ENCODE data around the gene CLEC4F. TPM values are rescaled to one million over a fixed set of nuclear protein-coding genes. Genes with fewer than 3 reads are reported as not detected.

CLEC4F gene
- polyA plus RNA-seq, 2 donors = 0.14 to 0.51 TPM

DNA sequence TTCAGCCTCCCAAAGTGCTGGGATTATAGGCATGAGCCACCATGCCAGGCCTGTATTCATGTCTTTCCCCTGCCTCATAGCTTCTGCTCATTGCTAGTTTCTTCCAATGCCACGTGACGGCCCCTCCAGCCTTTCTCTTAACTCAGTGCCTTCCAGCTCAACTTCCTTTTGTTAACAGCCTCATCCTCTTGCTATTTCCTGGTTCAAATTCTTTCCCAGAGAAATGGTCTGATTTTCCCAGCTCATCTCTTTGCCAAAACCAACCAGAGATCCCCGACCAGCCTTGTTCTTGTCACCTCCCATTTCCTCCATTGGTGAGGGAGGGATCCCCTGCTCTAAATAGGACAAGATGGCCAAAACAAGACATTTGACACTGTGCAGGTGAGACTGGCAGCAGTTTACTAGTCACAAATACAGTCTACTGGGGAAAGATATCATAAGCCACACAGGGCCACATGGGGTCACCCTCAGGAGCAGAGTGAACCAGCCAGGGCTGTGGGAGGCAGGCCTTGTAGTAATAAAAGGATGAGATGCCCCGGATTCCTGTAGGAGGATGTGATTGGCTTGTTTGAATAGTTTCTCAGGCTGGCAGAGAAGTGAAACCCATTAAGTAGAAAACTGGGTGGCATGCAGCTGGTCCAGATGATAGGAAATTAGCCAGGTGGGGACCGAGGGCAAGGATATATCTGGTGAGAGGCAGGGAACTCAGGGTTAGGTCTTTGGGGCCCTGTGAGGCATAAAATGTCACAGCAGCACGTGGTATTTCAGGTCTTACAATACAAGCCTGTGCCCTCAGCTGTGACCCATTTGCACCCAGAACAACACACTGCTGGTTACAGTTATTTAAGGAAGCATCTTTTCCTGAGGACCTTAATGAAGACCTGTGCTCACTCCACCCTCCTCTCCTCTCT, 8.8 kb upstream of the CLEC4F start:
- Histone ChIP-seq H3K27ac (ENCODE audit: low read depth in 2 of 2, low read length in 1 of 2) (no peak overlapping the region), H3K4me3 (ENCODE audit: low read depth in 1 of 2, low read length in 2 of 2) (no peak overlapping the region), H3K36me3 (ENCODE audit: control insufficient read depth in 2 of 2, insufficient read depth in 2 of 2, low read length in 1 of 2) (no peaks in the 10 kb centered on the region), H3K4me1 (ENCODE audit: control insufficient read depth in 2 of 2, insufficient read depth in 2 of 2, low read length in 1 of 2) (no peaks in the 10 kb centered on the region), H3K9me3 (ENCODE audit: control insufficient read depth in 2 of 2, insufficient read depth in 1 of 2, low read depth in 1 of 2, low read length in 1 of 2) (no peaks in the 10 kb centered on the region), H3K27me3 (ENCODE audit: control insufficient read depth in 1 of 2, insufficient read depth in 2 of 2, low read length in 2 of 2) (no peaks in the 10 kb centered on the region)
- WGBS, 2 donors = 54 to 62% methylated on average over 6 of the region's 6 CpGs

DNA sequence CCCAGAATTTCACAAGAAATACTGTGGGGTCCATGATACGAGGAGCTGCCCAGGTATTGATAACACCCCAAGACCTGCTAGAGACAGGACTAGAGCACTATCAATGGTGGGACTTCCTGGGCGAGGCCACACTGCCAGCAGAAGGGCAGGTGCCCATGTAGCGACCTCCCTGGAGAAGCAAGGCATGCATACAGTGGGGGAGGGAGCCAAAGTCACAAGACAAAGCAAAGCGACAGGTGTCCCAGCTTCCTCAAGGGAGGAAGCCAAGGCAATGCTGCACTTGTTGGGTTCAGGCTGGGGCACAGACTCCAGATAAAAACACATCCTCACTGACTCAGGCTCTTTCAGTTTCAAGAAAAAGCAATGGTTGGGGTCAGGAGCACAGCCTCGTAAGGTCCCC, 7.7 kb upstream of the CLEC4F start:
- Histone ChIP-seq H3K27me3 (ENCODE audit: control insufficient read depth in 1 of 2, insufficient read depth in 2 of 2, low read length in 2 of 2) (no peaks in the 10 kb centered on the region), H3K36me3 (ENCODE audit: control insufficient read depth in 2 of 2, insufficient read depth in 2 of 2, low read length in 1 of 2) (no peaks in the 10 kb centered on the region), H3K9me3 (ENCODE audit: control insufficient read depth in 2 of 2, insufficient read depth in 1 of 2, low read depth in 1 of 2, low read length in 1 of 2) (no peaks in the 10 kb centered on the region), H3K27ac (ENCODE audit: low read depth in 2 of 2, low read length in 1 of 2) (no peak overlapping the region), H3K4me1 (ENCODE audit: control insufficient read depth in 2 of 2, insufficient read depth in 2 of 2, low read length in 1 of 2) (no peaks in the 10 kb centered on the region), H3K4me3 (ENCODE audit: low read depth in 1 of 2, low read length in 2 of 2) (no peak overlapping the region)
- WGBS, 2 donors = 69 to 79% methylated on average over 5 of the region's 5 CpGs

DNA sequence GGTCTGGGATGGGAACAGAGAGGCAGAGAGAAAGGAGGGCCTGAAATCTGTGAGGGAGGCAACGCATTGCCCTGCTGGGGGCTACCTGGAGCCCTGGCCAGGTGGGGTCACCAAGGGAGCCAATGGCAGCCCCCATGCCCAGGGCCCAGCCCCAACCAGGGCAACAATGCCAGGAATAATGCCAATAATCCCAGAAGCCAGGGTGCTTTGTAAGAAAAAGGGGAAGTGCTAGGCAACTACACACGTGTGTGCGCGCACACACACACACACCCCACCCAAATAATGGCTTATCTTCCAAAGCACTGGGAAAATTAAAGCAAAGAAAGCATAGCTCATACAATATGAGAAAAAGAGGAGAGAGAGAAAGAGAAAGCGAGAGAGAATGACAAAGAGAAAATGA, 7.0 kb upstream of the CLEC4F start:
- WGBS, 2 donors = 66 to 70% methylated on average over 5 of the region's 5 CpGs
- Histone ChIP-seq H3K27ac (ENCODE audit: low read depth in 2 of 2, low read length in 1 of 2) (no peak overlapping the region), H3K4me1 (ENCODE audit: control insufficient read depth in 2 of 2, insufficient read depth in 2 of 2, low read length in 1 of 2) (no peaks in the 10 kb centered on the region), H3K36me3 (ENCODE audit: control insufficient read depth in 2 of 2, insufficient read depth in 2 of 2, low read length in 1 of 2) (no peaks in the 10 kb centered on the region), H3K9me3 (ENCODE audit: control insufficient read depth in 2 of 2, insufficient read depth in 1 of 2, low read depth in 1 of 2, low read length in 1 of 2) (no peaks in the 10 kb centered on the region), H3K4me3 (ENCODE audit: low read depth in 1 of 2, low read length in 2 of 2) (no peak overlapping the region), H3K27me3 (ENCODE audit: control insufficient read depth in 1 of 2, insufficient read depth in 2 of 2, low read length in 2 of 2) (no peaks in the 10 kb centered on the region)

DNA sequence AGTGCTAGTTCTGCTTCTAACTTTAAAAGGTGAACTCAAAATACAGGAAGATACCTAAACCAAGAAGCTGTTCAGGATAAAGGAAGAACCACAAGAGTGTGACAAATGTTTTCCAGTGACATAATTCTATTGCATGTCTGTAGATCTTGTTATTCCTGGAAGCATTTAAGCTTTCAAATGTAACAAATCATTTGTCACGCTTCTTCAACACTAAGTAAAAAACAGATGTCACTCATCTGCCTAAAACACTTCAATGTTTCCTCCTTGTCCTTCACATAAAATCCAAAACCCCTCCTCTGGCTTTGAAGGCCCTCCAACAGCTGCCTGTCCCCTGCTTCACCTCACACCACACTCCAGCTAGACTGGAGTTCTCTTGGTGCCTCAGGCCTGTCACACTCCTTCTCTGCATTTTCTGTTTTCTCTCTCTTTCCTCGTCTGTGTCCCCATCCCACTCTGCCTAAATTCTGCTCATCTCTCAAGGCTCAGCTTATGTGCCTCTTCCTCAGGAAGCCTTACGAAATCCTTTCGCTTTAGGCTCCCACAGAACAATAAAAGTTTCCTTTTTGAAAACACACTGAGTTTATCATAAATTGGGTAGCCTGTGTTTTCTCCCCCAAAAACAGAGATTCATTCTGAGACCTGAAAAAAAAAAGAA, 6.4 kb upstream of the CLEC4F start:
- no peaks in the 10 kb centered on the region for H3K4me1 ChIP-seq (ENCODE audit: control insufficient read depth in 2 of 2, insufficient read depth in 2 of 2, low read length in 1 of 2)
- H3K9me3 ChIP-seq (ENCODE audit: control insufficient read depth in 2 of 2, insufficient read depth in 1 of 2, low read depth in 1 of 2, low read length in 1 of 2) = no peaks in the 10 kb centered on the region
- H3K36me3 ChIP-seq (ENCODE audit: control insufficient read depth in 2 of 2, insufficient read depth in 2 of 2, low read length in 1 of 2) = no peaks in the 10 kb centered on the region
- H3K27me3 ChIP-seq (ENCODE audit: control insufficient read depth in 1 of 2, insufficient read depth in 2 of 2, low read length in 2 of 2) = no peaks in the 10 kb centered on the region
- no peak overlapping the region for H3K27ac ChIP-seq (ENCODE audit: low read depth in 2 of 2, low read length in 1 of 2)
- no peak overlapping the region for H3K4me3 ChIP-seq (ENCODE audit: low read depth in 1 of 2, low read length in 2 of 2)
- WGBS, 2 donors = 71 to 76% methylated on average over 4 of the region's 4 CpGs

DNA sequence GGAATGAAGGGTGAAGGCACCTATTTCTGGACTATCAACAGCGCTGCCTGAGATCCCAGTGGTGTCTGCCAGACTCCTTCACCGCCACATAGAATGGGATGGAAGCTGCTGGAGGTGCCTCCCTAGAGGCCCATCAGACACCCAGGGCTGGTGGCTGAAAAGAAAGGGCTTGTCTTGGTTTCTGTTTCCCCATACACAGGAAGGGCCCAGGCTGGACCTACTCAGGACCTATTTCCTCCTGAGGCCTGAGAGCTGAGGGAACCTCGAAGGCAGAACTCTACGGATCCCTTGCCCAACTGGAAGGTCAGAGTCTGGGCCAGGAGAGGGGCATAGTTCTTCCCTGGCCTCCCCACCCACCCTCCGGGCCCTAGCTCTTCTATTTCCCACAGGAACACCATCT, 2.9 kb upstream of the CLEC4F start:
- 85 to 90% methylated on average over 5 of the region's 5 CpGs for WGBS, 2 donors
- Histone ChIP-seq H3K27ac (ENCODE audit: low read depth in 2 of 2, low read length in 1 of 2) (no peak overlapping the region), H3K9me3 (ENCODE audit: control insufficient read depth in 2 of 2, insufficient read depth in 1 of 2, low read depth in 1 of 2, low read length in 1 of 2) (no peaks in the 10 kb centered on the region), H3K36me3 (ENCODE audit: control insufficient read depth in 2 of 2, insufficient read depth in 2 of 2, low read length in 1 of 2) (no peaks in the 10 kb centered on the region), H3K4me3 (ENCODE audit: low read depth in 1 of 2, low read length in 2 of 2) (no peak overlapping the region), H3K27me3 (ENCODE audit: control insufficient read depth in 1 of 2, insufficient read depth in 2 of 2, low read length in 2 of 2) (no peaks in the 10 kb centered on the region), H3K4me1 (ENCODE audit: control insufficient read depth in 2 of 2, insufficient read depth in 2 of 2, low read length in 1 of 2) (no peaks in the 10 kb centered on the region)

DNA sequence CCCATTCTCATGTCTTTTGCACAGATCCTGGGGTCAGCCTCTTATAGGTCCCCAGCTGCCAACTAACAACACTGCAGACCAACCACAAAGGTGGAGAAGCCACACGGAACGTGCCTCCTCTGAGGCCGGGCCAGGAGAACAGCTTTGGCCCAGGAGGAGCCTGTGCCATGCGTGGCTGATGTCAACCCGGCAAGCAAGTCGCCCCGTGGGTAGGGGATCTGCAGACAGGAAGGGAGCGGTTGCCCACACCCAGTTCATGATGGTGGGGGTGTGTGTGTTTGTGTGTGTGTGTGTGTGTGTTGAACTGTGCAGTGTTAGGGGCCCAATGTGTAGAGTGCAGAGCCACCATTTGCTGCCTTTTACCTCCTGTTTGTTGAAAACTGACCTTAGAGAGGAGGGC, 2.4 kb upstream of the CLEC4F start:
- no peaks in the 10 kb centered on the region for H3K9me3 ChIP-seq (ENCODE audit: control insufficient read depth in 2 of 2, insufficient read depth in 1 of 2, low read depth in 1 of 2, low read length in 1 of 2)
- no peak overlapping the region for H3K4me3 ChIP-seq (ENCODE audit: low read depth in 1 of 2, low read length in 2 of 2)
- 71 to 86% methylated on average over 8 of the region's 8 CpGs for WGBS, 2 donors
- H3K4me1 ChIP-seq (ENCODE audit: control insufficient read depth in 2 of 2, insufficient read depth in 2 of 2, low read length in 1 of 2) = no peaks in the 10 kb centered on the region
- H3K36me3 ChIP-seq (ENCODE audit: control insufficient read depth in 2 of 2, insufficient read depth in 2 of 2, low read length in 1 of 2) = no peaks in the 10 kb centered on the region
- no peaks in the 10 kb centered on the region for H3K27me3 ChIP-seq (ENCODE audit: control insufficient read depth in 1 of 2, insufficient read depth in 2 of 2, low read length in 2 of 2)
- H3K27ac ChIP-seq (ENCODE audit: low read depth in 2 of 2, low read length in 1 of 2) = no peak overlapping the region

DNA sequence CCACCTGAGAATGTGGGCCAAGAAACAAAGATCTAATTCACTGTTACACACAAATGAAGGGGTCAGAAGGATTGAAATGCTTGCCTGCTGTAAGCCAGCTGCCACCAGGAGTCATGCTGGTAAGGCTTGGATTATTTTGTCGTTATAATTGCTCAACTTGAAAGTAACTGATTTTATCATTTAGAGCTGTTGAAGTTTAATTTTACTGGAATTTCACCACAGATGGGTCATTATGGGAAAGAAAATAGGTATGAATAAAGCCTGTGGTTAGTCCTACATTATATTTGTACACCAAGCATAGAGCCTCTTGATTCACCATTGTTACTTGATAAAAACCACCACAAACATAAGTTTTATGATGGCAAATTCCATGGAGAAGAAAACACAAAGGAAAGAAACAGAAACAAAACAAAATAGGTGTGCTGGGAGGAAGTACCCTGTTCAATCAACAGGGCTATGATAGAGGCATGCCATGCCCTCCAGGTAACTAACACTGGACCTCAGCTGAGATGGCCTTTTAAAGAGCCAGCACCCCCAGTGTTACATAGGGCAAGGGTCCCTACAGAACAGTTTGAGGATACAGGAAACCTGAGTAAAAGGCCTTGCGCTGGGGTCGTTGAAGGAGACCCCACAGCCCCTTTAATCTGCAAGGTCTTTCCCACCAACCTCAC, 3.0 kb downstream of the CLEC4F start:
- Histone ChIP-seq H3K4me3 (ENCODE audit: low read depth in 1 of 2, low read length in 2 of 2) (no peak overlapping the region), H3K9me3 (ENCODE audit: control insufficient read depth in 2 of 2, insufficient read depth in 1 of 2, low read depth in 1 of 2, low read length in 1 of 2) (no peaks in the 10 kb centered on the region), H3K4me1 (ENCODE audit: control insufficient read depth in 2 of 2, insufficient read depth in 2 of 2, low read length in 1 of 2) (no peaks in the 10 kb centered on the region), H3K27me3 (ENCODE audit: control insufficient read depth in 1 of 2, insufficient read depth in 2 of 2, low read length in 2 of 2) (no peaks in the 10 kb centered on the region), H3K36me3 (ENCODE audit: control insufficient read depth in 2 of 2, insufficient read depth in 2 of 2, low read length in 1 of 2) (no peaks in the 10 kb centered on the region), H3K27ac (ENCODE audit: low read depth in 2 of 2, low read length in 1 of 2) (no peak overlapping the region)
- WGBS, 2 donors = 77 to 84% methylated on average over 3 of the region's 3 CpGs

DNA sequence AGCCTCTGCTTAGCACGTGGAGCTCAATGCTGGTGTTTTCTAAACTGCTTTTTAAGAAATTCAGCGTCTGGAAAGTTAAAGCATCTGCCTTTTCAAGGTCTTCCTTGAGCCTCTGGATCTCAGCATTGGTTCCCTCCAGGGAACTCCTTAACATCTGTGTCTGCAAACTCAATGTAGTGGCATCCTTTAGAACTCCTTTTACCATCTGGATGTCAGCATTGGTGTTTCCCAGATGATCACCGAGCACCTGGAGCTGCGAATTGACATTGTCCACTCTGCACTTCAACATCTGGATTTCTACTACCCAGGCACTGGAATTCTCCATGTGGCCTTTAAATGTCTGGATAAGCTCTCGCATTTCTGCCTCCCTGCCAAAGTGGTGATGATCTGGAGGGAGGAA, 3.7 kb downstream of the CLEC4F start:
- 81% methylated on average over 5 of the region's 5 CpGs for WGBS, 2 donors
- H3K36me3 ChIP-seq (ENCODE audit: control insufficient read depth in 2 of 2, insufficient read depth in 2 of 2, low read length in 1 of 2) = no peaks in the 10 kb centered on the region
- no peak overlapping the region for H3K4me3 ChIP-seq (ENCODE audit: low read depth in 1 of 2, low read length in 2 of 2)
- H3K9me3 ChIP-seq (ENCODE audit: control insufficient read depth in 2 of 2, insufficient read depth in 1 of 2, low read depth in 1 of 2, low read length in 1 of 2) = no peaks in the 10 kb centered on the region
- H3K4me1 ChIP-seq (ENCODE audit: control insufficient read depth in 2 of 2, insufficient read depth in 2 of 2, low read length in 1 of 2) = no peaks in the 10 kb centered on the region
- H3K27me3 ChIP-seq (ENCODE audit: control insufficient read depth in 1 of 2, insufficient read depth in 2 of 2, low read length in 2 of 2) = no peaks in the 10 kb centered on the region
- H3K27ac ChIP-seq (ENCODE audit: low read depth in 2 of 2, low read length in 1 of 2) = no peak overlapping the region

DNA sequence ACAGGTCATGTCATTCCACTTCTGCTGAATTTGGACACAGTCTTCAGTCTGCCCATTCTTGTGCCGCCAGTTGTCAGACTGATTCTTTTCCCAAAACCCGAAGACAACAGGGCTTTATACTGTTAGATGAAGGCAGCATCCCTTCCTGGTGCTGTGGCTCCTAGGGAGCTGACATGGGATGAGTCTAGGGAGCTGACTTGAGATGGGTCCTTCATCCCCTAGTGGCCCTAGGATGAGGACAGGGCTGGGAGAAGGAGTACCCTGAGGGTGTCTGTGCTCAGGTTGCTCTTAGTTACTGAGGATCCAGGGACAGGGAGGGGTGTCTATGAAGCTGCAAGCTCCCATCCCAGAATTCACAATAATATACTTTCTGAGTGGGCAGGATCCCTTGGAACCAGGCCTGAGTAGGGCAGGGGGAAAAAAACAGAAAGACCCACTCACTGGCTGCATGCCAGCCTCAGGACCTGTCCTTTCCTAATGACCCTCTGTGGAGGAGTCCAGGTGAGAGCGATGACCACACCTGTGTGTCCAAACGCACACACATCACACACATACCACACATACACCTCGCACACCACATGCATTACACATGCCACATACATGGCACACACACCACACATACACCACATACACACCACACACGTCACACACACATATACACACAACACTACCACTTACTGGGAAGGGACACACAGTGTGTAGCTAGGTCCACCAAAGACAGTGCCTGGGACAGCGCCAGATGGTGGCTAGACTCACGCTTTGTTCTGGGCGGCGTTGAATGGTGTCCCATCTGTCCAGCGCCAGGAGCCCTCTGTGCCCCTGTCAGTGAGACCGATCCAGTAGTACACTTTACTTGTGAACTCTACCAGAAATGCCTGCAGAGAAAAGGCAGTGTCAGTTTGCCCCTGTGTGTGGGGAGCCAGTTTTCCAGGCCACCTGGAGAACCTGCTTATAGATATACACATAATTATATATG, 11.1 kb downstream of the CLEC4F start:
- Histone ChIP-seq H3K27me3 (ENCODE audit: control insufficient read depth in 1 of 2, insufficient read depth in 2 of 2, low read length in 2 of 2) (no peaks in the 10 kb centered on the region), H3K36me3 (ENCODE audit: control insufficient read depth in 2 of 2, insufficient read depth in 2 of 2, low read length in 1 of 2) (no peaks in the 10 kb centered on the region), H3K4me1 (ENCODE audit: control insufficient read depth in 2 of 2, insufficient read depth in 2 of 2, low read length in 1 of 2) (no peaks in the 10 kb centered on the region), H3K27ac (ENCODE audit: low read depth in 2 of 2, low read length in 1 of 2) (no peak overlapping the region), H3K4me3 (ENCODE audit: low read depth in 1 of 2, low read length in 2 of 2) (no peak overlapping the region), H3K9me3 (ENCODE audit: control insufficient read depth in 2 of 2, insufficient read depth in 1 of 2, low read depth in 1 of 2, low read length in 1 of 2) (no peaks in the 10 kb centered on the region)
- 90 to 93% methylated on average over 12 of the region's 12 CpGs for WGBS, 2 donors

Data from esophagus (tissue), 2 donors.